Measurements from ENCODE around the gene METRN.

METRN gene

DNA sequence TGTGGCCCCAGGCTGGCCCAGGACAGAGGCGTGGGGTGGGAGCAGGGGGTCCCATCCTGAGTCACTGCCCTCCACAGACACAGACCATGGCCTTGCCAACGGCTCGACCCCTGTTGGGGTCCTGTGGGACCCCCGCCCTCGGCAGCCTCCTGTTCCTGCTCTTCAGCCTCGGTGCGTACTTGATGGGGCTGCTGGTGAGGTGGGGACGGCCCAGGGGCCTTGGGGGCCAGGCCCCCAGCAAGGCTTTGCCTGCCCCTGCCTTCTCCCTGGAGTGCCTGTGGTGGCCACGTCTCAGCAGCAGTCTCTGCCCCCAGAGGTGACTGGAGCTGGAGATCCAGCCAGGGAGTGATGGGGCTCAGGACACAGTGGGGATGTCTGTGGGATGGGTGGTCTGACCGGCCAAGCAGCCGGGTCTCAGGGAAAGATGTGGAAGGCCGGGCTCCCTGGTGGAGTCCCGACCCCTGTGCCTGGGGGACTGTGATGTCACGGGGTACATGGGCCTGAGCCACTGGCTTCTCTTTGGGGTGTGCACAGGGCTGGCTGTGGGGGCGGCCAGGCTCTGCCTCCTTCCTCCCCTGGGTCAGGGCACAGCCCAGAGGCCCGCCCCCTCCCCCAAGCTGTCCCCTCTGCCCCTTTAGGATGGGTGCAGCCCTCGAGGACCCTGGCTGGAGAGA is 47.8 kb downstream of the METRN start:
- no peak overlapping the region for H3K4me3 ChIP-seq (ENCODE audit: control insufficient read depth, low read depth, low read length)
- no peak for DNase-seq (ENCODE audit: low read depth)
- TF ChIP-seq CTCF (conservative IDR thresholded peaks at IDR 0.05; ENCODE audit: control insufficient read depth, insufficient read depth, low read depth, low read length) = no peak

- no peak overlapping the region for H3K4me3 ChIP-seq (ENCODE audit: control insufficient read depth, low read depth, low read length)
- DNase-seq (ENCODE audit: low read depth) = no peak
- TF ChIP-seq CTCF (conservative IDR thresholded peaks at IDR 0.05; ENCODE audit: control insufficient read depth, insufficient read depth, low read depth, low read length) = no peak
Measured at GRCh38 chr16:763369-764183, 48.7 kb downstream of the METRN start.

DNA sequence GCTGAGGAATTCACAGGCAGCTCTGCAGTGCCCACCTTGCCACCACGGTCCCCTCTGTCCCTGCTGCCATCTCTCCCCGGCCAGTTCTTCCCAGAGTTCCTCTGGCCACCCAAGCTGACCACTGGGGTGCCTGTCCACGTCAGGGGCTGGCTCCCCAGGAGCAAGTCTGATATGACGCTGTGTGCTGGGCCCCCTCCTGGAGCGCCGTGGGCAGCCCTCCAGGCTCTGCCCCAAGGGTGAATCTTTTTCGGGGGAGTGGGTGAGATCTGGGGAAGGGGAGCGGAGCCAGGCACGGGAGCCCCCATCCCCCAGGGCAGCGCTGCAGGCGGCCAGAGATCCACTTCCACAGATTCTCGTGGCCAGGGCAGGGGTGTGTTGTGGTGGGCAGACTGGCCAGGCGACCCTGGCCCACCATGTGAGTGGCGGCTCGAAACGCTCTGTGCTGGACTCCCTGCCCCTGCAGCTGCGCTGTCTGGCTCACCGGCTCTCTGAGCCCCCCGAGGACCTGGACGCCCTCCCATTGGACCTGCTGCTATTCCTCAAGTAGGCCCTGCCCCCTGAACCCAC is 49.3 kb downstream of the METRN start:
- H3K4me3 ChIP-seq (ENCODE audit: control insufficient read depth, low read depth, low read length) = no peak overlapping the region
- TF ChIP-seq CTCF (conservative IDR thresholded peaks at IDR 0.05; ENCODE audit: control insufficient read depth, insufficient read depth, low read depth, low read length) = no peak
- no peak for DNase-seq (ENCODE audit: low read depth)

DNA sequence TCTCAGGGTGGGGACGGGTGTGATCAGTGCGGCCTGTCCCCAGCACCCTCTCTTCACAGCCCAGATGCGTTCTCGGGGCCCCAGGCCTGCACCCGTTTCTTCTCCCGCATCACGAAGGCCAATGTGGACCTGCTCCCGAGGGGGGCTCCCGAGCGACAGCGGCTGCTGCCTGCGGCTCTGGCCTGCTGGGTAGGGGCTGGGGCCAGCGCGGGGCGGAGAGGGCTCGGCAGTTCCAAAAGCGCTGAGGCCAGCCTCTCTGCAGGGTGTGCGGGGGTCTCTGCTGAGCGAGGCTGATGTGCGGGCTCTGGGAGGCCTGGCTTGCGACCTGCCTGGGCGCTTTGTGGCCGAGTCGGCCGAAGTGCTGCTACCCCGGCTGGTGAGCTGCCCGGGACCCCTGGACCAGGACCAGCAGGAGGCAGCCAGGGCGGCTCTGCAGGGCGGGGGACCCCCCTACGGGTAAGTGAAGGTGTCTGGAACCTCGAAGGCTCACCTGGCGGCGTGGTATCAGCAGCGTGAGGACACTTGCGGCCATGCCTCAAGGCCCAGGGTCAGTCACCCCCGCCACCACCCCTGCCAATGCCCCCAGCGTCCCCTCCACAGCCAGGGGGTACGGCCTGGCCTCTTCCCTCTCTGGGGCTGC is 50.0 kb downstream of the METRN start:
- no peak for DNase-seq (ENCODE audit: low read depth)
- TF ChIP-seq CTCF (conservative IDR thresholded peaks at IDR 0.05; ENCODE audit: control insufficient read depth, insufficient read depth, low read depth, low read length) = no peak
- H3K4me3 ChIP-seq (ENCODE audit: control insufficient read depth, low read depth, low read length) = no peak overlapping the region

- DNase-seq (ENCODE audit: low read depth) = no peak
- H3K4me3 ChIP-seq (ENCODE audit: control insufficient read depth, low read depth, low read length) = no peak overlapping the region
- TF ChIP-seq CTCF (conservative IDR thresholded peaks at IDR 0.05; ENCODE audit: control insufficient read depth, insufficient read depth, low read depth, low read length) = no peak
Measured at GRCh38 chr16:765488-765865, 50.6 kb downstream of the METRN start.

DNA sequence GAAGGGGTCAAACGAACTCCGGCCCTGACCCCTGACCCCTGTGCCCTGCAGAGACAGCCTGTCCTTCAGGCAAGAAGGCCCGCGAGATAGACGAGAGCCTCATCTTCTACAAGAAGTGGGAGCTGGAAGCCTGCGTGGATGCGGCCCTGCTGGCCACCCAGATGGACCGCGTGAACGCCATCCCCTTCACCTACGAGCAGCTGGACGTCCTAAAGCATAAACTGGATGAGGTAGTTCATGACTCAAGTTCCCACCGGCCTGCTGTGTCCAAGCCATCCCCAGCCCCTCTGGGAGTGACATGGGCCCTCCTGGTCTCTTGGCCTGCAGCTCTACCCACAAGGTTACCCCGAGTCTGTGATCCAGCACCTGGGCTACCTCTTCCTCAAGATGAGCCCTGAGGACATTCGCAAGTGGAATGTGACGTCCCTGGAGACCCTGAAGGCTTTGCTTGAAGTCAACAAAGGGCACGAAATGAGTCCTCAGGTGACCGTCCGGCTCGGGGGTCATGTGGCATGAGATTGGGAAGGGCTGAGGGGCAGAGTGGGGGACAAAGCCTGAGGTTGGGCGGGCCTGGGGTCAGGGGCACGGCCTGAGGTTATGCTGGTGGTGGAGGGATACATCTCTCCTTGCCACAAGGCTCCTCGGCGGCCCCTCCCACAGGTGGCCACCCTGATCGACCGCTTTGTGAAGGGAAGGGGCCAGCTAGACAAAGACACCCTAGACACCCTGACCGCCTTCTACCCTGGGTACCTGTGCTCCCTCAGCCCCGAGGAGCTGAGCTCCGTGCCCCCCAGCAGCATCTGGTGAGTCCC is 51.3 kb downstream of the METRN start:
- no peak for DNase-seq (ENCODE audit: low read depth)
- no peak for TF ChIP-seq CTCF (conservative IDR thresholded peaks at IDR 0.05; ENCODE audit: control insufficient read depth, insufficient read depth, low read depth, low read length)
- no peak overlapping the region for H3K4me3 ChIP-seq (ENCODE audit: control insufficient read depth, low read depth, low read length)
